ENCODE data around the gene L1TD1.

DNA sequence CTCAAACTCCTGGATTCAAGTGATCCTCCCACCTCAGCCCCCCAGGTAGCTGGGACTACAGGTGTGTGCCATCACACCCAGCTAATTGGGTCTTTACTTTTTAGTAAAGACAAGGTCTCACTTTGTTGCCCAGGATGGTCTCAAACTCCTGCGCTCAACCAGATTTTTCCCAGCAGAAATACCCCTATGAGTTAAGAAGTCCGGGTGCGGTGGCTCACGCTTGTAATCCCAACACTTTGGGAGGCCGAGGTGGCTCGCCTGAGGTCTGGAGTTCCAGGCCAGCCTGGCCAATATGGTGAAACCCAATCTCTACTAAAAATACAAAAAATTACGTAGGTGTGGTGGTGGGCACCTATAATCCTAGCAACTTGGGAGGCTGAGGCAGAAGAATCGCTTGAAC is 6.5 kb upstream of the L1TD1 start:
- TF ChIP-seq, protein P1, sequence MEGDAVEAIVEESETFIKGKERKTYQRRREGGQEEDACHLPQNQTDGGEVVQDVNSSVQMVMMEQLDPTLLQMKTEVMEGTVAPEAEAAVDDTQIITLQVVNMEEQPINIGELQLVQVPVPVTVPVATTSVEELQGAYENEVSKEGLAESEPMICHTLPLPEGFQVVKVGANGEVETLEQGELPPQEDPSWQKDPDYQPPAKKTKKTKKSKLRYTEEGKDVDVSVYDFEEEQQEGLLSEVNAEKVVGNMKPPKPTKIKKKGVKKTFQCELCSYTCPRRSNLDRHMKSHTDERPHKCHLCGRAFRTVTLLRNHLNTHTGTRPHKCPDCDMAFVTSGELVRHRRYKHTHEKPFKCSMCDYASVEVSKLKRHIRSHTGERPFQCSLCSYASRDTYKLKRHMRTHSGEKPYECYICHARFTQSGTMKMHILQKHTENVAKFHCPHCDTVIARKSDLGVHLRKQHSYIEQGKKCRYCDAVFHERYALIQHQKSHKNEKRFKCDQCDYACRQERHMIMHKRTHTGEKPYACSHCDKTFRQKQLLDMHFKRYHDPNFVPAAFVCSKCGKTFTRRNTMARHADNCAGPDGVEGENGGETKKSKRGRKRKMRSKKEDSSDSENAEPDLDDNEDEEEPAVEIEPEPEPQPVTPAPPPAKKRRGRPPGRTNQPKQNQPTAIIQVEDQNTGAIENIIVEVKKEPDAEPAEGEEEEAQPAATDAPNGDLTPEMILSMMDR (IDR thresholded peaks at IDR 0.05; ENCODE audit: low read depth, low read length): no peak
- TF ChIP-seq EZH2phosphoT487 (IDR thresholded peaks at IDR 0.05; ENCODE audit: low read depth): no peak
